Activated CD4-positive, alpha-beta T cell treated with anti-CD3 and anti-CD28 coated beads, Interleukin-2, amount 50 U/mL, for 1 hour (primary cell): ENCODE data around the gene CD300H.

ENCODE experiments used
- DNase-seq: peaks from one replicate; pipeline ENCODE4 v3.0.0-alpha.2; 2020

Gene CD300H

DNA sequence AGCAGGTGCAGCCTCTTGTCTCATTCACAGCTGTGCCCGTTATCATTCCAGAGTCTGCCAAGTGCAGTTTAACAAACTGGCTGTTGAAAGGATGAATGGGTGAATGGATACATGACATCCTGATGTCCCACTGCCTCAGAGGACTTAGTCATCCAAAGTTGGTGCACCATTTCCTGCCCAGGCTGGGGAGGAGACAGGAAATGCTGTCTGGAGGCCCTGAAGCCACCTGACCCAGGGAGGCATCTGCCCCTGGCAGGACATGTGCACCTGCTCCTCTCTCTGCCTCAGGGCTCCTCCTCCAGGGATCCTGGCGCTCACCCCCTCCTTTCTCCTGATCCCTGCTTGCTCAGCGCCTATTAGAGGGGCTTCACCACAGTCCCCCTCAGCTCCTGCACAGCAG lies 19.6 kb downstream of the CD300H start:
- no peak for DNase-seq

DNA sequence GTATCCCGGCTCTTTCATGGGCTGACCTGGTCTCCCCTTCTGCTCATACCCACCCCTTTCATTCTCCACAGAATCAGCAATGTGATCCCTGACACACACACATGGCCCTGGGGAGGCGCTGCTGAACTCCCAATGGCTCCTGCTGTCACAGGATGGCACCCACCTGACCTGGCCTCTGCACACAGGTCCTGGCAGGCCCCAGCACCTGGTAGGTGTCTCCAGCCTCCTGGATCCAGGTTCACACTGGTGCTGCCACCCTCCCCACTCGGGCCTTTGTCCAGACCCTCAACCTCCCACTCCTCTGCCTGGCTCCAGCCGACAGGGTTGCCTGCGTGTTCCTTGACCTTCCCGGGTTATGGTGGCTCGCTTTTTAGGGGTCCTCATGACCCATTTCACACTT lies 20.0 kb downstream of the CD300H start:
- DNase-seq, result no peak

DNA sequence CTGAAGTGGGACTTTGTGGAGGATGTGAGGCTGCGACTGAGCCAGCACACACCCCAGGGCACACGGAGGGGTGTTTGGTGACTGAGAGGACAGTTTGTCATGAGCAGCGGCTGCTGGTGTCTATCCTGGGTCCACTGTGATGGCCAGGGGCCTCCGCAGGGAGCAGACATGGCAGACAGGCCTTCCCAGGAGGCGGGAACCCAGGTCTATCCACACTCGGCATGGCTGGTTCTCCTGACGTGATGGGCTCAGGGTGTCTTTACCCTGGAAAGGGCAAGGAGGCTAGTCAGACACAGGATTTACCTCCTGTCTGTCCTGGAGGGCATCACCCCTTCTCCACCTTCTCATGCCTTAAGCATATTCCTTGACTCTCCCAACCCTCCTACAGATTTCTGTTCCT lies 20.7 kb downstream of the CD300H start:
- DNase-seq, result no peak

DNA sequence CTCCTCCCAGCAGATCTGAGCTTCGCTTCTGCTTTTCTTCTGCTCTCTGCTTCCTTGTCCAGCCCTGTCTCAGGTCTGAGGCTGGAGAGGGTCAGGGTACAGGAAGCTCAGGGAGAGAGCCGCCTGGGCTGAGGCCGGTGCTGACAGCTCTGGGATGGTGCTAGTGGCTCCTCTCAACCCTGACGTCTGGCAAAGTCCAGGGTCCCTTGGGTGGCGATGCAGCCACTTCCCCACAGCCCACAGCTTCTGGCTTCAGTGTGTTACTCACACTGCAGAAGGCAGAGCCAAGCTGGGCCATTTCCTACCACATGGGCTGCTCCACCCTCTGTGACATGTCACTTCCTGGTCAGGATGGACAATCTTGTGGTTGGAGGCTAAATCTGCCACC lies 21.5 kb downstream of the CD300H start, which contains the start of gene CD300C:
CD300C (minus strand) TSS at position 273 of the 388 bp plus-strand sequence. CDS start 333 bp downstream, outside the sequence.
- DNase-seq, result no peak

DNA sequence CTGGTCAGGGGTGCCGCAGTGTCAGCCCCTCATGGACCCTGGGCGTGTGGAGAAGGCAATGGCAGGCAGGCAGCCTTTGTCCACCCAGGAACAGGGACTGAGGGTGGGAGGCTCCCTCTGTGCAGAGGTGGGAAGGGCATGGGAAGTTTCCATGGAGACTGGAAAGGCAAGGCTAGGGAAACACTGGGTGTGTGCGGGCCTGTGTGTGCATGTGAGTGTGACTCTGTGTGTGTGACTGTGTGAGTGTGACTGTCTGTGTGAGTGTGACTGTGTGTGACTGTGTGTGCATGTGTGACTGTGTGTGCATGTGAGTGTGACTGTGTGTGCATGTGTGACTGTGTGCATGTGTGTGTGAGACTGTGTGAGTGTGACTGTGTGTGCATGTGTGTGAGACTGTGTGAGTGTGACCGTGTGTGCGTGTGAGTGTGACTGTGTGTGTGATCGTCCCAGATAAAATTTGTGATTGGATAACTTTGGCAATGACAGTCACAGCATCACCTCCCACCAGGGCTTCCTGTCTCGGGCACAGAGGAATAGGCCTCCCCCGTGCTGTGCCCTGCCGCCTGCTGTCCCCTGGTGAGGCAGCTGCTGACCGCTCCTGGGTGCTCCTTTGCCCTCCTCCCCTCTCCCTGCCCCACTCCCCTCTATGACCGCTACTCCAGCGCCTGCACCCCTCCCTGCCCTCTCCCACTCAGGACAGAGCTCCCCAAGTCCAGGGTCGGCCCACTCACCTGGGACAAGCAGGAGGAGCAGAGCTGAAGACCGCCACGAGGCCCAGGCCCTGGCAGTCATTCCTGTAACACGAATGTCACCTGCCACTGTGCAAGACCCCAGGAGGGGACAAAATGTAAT lies 22.1 kb downstream of the CD300H start:
- DNase-seq, result no peak

DNA sequence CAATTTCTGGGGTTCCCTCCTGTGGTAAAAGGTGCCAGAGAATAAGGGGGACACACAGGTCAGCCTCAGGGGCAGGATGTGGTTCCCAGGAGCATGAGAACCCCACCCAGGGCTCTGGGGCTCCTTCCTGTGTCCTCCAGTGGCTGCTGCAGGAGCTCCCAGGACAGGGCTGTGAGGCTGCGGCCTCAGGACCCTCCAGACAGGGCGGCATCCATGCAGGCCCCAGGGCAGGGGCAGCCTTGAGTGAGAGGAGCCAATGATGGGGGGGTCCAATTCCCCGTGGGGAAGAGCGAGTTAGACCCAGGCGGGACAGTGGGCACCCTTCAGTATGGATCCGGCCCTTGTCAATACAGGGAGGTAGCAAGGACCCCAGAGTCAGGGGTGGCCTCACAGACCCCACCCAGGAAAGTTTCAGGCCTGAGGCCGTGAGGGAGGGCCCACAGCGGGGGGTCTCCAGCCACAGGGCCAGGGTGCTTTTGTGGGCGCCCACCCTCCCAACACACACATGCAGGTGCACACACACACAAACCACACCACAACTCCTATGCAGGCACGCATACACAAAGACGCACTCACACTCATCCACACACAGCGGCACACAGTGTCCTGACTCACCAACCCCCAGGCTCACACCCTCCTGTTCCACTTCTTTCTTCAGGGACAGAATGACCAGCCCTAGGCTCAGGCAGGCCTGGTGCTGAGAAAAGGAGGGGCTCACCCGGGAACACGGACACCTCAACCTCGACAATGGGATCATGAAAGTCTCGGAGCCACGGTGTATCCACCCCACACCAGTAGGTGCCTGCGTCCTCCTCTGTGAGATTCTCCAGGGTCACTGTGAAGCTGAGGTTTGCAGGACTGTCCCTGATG lies 23.2 kb downstream of the CD300H start:
- no peak for DNase-seq

DNA sequence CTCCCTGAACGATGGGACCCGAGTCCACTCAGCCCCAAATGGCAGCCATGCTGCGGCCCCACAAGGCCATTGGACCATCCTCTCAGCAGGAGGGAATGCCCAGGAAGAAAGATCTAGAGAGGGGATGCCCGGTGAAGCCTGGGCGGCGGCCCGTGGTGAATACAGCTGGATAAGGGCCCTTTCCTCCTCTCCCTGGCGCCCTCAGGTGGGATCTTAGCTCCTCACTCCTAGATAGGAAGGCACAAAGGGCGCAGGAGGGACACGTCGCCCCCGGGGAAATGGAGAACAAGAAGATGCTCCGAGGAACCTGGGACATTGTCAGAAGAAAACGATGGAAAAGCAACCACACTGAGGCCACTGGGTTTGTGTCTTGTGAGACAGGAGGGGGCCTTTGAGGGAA lies 23.9 kb downstream of the CD300H start:
- DNase-seq, result no peak

DNA sequence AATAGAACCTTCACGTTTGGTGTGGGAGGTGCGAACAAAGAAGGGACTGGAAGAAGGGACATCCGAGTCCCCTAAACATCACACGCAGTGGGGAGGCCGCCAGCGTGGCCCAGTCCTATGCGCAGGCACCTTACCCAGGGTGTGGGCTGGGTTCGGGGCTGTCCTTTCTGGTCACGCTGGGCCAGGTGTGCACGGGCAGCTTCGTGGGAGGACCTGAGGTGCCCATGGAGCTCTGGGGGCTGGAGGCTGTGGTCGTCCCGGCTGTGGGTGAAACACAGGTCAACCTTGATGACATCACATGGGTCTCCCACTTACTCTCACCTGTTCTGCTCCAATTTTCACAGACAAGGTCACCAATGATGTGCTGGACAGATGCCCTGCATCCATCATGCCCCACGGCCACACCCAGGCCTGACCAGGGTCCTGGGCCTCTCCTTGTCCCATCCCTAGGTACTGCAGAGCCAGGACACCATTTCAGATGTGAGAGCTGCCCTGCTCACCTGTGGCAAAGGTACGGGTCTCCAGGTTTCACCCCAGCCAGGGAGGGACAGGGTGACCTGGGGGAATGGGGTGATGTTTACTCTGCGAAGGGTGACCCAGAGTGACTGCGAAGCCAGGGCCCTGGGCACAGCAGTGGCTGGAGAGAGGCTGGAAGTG lies 24.5 kb downstream of the CD300H start:
- no peak for DNase-seq

DNA sequence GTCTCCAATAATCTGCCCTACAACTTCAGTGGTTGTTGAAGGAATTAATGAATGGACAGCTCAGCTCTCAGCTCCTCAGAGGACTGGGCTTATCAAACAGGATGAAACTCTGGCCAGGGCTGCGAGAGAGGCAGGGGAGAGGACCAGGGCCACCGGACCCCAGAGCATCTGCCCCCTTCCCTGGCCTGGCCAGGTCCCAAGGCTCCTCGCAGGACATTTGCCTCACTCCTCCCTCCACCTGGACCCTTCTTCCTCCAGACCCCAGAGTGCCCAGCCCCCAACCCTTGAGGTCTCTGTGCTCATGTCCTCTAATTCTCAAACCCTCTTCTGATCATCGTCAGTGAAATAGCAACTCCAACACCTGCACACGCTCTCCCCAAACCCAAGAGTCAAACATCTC lies 25.1 kb downstream of the CD300H start:
- no peak for DNase-seq

DNA sequence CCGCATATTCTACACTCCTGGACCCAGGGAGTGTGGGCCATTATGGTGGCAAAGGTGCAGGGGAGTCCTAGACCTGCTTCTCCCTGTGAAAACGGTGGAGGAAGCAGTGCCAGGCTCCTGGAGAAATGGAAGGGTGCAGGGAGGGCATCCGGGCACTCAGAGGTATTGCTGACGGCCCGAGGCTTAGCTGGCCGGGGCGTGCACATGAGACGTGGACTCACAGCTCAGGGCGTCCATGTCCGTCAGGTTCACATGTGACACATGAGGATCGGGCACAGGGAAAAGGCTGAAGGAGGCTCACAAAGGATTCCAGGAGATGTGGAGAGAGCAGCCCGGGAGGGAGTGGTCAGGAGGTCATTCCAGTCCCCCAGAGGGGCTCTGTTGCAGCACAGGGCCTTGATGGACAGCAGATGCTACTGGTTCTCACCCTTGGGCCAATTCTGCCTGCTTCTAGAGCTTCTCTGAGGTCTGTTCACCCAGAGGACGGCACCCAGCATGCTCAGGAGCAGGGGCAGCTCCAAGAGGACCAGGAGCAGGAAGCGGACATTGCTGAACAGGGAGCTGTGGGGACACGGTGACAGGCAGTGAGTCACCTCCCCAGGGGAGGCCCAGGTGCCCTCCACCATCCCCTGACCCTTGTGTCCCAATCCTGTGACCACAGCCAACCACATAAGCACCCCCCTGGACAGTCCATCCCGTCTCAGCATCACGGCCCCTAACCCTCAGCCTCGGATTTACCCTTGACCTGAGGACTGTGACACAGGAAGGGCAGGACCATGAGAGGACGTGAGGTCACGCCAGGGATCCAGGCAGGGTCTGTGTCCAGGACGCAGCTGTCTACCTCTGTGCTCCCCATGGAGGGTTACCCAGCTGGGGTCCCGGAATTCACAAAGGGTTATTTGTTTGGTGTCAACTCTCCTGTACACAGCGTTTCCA lies 25.9 kb downstream of the CD300H start:
- DNase-seq, result no peak

DNA sequence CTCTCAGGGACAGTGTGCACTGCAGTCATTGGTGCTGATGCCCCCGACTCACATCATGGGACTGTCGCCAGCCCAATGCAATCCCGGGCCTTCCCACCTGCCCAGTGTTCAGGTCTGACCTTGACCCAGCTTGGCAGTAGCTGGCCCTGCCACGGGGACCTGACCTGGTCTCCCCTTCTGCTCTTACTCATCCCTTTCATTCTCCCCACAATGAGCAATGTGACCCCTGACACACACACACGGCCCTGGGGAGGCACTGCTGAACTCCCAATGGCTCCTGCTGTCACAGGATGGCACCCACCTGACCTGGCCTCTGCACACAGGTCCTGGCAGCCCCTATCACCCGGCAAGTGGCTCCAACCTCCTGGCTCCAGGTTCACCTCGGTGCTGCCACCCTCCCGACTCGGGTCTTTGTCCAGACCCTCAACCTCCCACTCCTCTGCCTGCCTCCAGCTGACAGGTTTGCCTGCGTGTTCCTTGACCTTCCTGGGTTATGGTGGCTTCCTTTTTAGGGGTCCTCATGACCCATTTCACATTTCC lies 28.0 kb downstream of the CD300H start:
- no peak for DNase-seq

DNA sequence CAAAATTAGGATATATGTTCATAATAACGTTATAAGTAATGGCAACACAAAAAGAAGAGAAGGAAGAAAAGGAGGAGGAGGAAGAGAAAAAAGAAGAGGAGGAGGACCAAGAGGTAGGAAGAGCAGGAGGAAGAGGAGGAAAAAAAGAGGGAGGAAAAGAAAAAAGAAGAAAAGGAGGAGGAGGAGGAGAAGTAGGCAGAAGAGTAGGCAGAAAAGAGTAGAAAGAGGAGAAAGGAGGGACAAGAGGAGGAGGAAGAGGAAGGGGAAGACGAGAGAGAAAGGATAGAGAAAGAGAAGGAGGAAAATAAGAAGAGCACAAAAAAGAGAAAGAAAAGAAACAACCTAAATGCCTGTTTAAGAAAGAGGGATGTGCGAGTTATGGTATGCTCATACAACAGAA lies 30.4 kb downstream of the CD300H start:
- DNase-seq, result no peak

DNA sequence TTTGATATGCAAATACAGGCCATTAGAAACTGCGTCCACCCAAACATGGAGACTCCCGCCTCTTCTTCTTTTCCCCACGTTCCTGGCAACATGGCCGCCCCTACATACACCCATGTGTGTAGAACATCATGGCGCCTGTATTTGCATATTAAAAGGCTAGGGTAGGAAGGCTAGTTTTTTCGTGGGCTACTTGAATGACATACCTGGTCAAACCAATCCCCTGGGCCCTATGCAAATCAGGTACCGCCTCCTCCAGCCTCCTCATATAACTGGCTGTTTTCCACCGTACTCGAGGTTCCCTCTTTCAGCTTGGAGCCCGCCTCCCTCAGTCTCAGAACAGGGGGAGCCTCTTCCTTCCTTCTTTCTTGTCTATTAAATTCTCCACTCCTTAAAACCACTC lies 35.2 kb downstream of the CD300H start:
- no peak for DNase-seq

DNA sequence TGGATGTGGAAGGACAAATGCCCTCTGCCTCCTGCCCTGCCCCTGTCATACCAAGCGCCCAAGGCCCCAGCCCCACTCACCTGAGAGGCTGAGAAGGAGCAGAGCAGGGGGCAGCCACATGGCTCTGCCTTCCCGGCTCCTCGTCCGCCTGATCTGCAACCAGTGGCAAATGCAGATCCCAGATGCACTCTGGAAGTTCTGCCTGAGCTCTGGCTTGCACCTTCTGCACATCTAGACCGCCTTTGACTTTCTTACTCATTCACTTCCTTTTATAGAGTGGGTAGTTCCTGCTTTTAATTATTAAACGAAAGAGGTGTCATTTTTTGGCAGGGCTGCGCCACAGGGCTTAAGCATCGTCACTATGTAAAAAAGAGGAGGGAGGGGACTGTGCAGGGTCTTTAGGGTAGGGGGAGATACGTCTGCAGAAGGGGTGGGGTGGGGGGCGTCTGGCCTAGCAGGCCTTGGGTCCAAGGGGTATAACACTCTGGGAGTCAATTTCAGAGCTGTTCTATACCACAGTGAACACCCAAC lies 36.0 kb downstream of the CD300H start, which contains the start of gene CD300LB:
CD300LB (minus strand) TSS at position 245 of the 531 bp plus-strand sequence; CDS start at position 120, 125 bp downstream.
- DNase-seq, result no peak

DNA sequence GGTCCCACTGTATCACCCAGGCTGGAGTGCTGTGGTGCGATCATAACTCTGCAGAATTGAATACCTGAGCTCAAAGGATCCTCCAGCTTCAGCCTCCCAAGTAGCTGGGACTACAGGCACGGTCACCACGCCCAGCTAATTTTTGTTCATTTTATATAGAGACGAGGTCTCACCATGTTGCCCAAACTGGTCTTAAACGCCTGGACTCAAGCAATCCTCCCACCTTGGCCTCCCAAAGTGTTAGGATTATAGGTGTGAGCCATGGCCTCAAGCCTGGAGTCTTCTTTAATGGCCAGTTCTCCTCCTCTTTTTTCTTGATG lies 36.5 kb downstream of the CD300H start:
- no peak for DNase-seq

DNA sequence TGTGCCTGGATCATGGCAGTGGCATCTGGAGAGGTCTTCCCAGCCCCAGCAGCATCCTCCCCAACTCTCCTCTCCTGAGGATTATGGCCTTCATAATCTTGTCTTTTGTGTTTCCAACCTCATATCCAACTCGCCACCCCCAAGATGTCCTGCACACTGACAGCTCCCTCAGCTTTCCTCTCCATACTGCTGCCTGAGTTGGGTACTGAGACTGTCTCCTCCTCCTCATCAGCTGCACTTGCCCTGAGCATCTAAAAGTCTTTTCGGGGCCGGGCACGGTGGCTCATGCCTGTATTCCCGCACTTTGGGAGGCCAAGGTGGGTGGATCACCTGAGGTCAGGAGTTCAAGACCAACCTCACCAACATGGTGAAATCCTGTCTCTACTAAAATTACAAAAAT lies 38.1 kb downstream of the CD300H start:
- no peak for DNase-seq

DNA sequence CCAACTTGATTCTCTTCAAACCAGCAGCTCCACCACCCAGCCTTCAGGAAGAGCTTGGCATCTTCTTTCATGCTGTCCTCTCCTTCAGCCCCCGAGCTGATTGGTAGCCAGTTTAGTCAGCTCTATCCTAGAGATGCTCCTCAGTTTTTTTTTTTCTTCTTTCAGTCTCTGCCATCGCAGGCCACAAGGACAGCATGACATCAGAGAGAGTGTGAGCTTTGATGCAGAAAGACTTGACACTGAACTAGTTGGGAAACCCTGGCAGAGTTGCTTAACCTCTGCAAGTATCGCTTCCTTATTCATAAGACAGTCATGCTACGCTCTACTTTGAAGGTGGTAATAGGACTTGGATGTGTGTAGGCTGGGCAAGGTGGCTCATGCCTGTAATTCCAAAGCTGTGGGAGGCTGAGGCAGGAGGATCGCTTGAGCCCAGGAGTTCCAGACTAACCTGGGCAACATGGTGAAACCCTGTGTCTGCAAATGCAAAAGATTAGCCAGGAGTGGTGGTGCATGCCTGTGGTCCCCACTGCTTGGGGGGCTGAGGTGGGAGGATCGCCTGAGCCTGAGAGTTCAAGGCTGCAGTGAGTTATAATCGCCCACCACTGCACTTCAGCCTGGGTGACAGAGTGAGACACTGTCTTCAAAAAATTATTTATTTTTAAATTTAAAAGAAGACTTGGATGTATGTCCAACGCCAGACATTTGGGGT lies 38.7 kb downstream of the CD300H start:
- no peak for DNase-seq

DNA sequence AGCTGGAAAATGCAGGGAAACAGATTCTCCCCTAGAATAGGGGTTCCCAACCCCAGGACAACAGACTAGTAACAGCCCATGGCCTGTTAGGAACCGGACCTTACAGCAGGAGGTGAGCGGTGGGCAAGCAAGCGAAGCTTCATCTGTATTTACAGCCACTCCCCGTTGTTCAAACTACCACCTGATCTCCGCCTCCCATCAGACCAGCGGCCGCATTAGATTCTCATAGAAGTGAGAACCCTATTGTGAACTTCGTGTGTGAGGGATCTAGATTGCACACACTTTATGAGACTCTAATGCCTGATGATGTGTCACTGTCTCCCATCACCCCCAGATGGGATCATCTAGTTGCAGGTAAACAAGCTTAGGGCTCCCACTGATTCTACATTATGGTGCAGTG lies 39.6 kb downstream of the CD300H start:
- no peak for DNase-seq

DNA sequence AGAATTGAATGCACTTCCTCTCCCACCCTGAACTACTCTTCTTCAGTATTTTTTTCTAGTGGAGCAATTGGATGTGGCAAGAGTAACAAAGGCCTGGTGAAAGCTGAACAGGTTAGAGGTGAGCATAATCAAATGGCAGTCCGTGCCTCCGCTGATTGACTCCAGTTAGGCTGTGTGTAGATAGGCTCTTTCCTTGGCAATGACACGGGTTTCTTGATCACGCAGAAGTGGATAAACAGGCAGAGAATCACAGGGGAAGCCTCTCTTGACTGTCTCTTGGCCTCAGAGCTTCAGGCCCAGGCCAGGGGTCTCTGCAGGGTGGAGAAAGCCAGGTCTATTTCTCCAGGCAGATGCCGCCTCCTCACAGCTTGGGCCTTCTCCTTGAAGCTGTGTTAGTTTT lies 40.2 kb downstream of the CD300H start:
- DNase-seq, result no peak

DNA sequence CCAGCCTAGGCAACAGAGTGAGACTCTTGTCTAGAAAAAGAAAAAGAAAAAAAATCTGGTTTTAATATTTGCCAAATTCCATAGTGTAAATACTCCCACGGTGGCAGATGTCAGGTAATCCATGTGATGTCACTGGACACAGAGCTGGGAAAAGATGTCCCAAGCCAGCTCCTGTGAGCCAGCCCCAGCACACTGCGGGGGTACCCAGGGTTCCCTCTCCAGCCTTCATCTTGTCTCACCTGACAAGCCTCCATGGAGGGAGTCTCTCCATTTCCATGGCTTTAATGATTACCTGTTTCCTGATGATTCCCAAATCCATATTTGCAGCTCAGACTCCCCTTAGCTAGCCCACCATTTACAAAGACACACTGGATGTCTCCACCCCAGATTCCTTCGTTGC lies 40.6 kb downstream of the CD300H start:
- DNase-seq, result no peak

DNA sequence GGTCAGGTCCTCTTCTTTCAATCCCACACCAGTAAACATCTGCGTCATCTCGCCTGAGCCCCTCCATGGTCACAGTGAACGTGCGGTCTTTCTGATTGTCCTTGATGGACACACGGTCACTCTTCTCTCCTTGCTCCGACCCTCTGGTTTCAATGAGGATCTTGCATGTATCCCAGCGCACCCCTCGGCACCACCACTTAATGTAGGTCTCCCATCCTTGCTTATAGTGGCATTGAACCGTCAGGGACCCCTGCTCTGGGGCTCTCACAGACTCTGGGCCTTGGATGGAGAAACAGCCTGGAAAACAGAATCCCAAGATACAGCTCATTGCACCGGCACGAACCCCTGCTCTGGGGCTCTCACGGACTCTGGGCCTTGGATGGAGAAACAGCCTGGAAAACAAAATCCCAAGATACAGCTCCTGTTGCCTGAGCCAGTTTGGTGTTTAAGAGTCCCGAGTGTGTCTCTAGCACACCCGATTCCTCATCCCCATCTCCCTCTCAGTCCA lies 41.5 kb downstream of the CD300H start:
- DNase-seq, result no peak
